K562 (cell line): ENCODE data around the gene SH3BP2. TPM values are rescaled to one million over a fixed set of nuclear protein-coding genes. Genes with fewer than 3 reads are reported as not detected.

Experiments used
- SLC30A9 ChIP-seq: fragments of 250-450 bp; sonication (Bioruptor Pico); IDR thresholded peaks from 2 replicates; pipeline ENCODE4 v1.8.0; 2022; ENCODE audit warnings: mild to moderate bottlenecking, moderate library complexity
- STAG1 ChIP-seq: sonication (generic); formaldehyde crosslinking; IDR thresholded peaks from 2 replicates; pipeline ENCODE4 v1.5.0; 2020; ENCODE audit warnings: missing genetic modification reagents, borderline replicate concordance
- XRCC4 ChIP-seq: IDR thresholded peaks from one replicate; pipeline ENCODE4 v1.6.1; 2011; ENCODE audit not compliant: insufficient read depth, insufficient read length; ENCODE audit errors: extremely low read depth
- ZNF318 ChIP-seq, 2 experiments: fragments of 450-650 bp; IDR thresholded peaks; 2 replicates each; pipeline ENCODE4 v1.6.1; 2016; ENCODE audit warnings: mild to moderate bottlenecking in 2 of 2, borderline replicate concordance in 1 of 2, low read depth in 1 of 2, moderate library complexity in 1 of 2
- polyA plus RNA-seq, 8 experiments: library from polyadenylated mRNA; depleted of rRNA in 4 of 8; stranded (reverse) in 5 of 8; unstranded in 3 of 8; fragments of >200 nt; fragmentation: Nextera tagmentation in 2 of 8; fragmentation: Illumina TruSeq in 1 of 8; extraction: Ambion mirVana in 2 of 8; extraction: Trizol in 1 of 8; gene quantifications; 2 replicates each; pipeline versions ENCODE4 v1.2.1 to v1.2.3, GENCODE V29; 2011 to 2014; ENCODE audit warnings: inconsistent platforms in 1 of 8, missing spikeins in 1 of 8
- total RNA-seq, 7 experiments: library from RNA; depleted of rRNA in 6 of 7; stranded (reverse); fragments of >200 nt in 6 of 7; fragmentation: Illumina TruSeq in 2 of 7; extraction: Trizol in 2 of 7; gene quantifications; 2 replicates each; pipeline versions ENCODE4 v1.2.1 to v1.2.3, GENCODE V29; 2011 to 2021; ENCODE audit warnings: low replicate concordance in 1 of 7

Gene SH3BP2
- total and polyA plus RNA-seq, 9 of the 15 experiments (the other 6 are each of a cell fraction or from before 2014, with no cell fraction given): 0.34 to 16.0 (median 5.1) TPM

- no peak for TF ChIP-seq ZNF318 (IDR thresholded peaks at IDR 0.05; ENCODE audit: borderline replicate concordance in 1 of 2, low read depth in 1 of 2)
- TF ChIP-seq SLC30A9 (CRISPR knock-in tag): no peak
- TF ChIP-seq XRCC4: no peak
- no peak for TF ChIP-seq STAG1 (CRISPR knock-in tag)
Observed at GRCh38 chr4:2765832-2766526, 26.9 kb upstream of the SH3BP2 start (continued).
